ENCODE measurements around the gene TMPRSS9.
A peak's percentile ranks its signal among the peaks of the same experiment; 100 is the strongest.
"Not testable (repeated sequence)": the region's sequence is repeated elsewhere in the genome, so short reads cannot be mapped to it uniquely, and the experiment has no call there.

TMPRSS9 gene

DNA sequence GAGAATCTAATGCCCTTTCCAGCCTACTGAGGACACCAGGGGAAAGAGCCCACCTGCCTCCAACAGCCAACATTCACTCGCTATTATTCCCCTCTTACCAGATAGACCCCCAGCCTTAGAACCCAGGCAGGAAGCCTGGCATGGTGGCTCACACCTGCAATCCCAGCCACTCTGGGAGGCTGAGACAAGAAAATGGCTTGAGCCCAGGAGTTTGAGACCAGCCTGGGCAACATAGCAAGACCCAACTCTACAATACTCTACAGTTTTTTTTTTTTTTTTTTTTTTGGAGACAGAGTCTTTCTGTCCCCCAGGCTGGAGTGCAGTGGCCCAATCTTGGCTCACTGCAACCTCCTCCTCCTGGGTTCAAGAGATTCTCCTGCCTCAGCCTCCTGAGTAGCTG lies 100.2 kb downstream of the TMPRSS9 start:
- Histone ChIP-seq H3K4me3 (ENCODE audit: low read depth, low read length, poor library complexity, severe bottlenecking) (no peak overlapping the region), H3K27me3 (ENCODE audit: insufficient read depth, low read length) (0 out of 2 replicates have a peak, but pooled peaks cover 5% of the 10 kb centered on the region), H3K36me3 (ENCODE audit: insufficient read depth, low read length) (no peaks in the 10 kb centered on the region; the same call in 1 of the 2 replicates), H3K4me1 (ENCODE audit: insufficient read depth, low read length, severe bottlenecking) (peaks cover 29% of the 10 kb centered on the region), H3K9me2 (ENCODE audit: low read depth, low read length) (no peaks in the 10 kb centered on the region), H4K20me1 (ENCODE audit: insufficient read depth, low read length) (no peaks in the 10 kb centered on the region), H3K4me2 (ENCODE audit: low read length) (no peak overlapping the region), H3F3A (ENCODE audit: insufficient read depth, low read length) (peaks cover 6% of the 10 kb centered on the region; the same call in 1 of the 2 replicates), H3K9ac (ENCODE audit: low read length) (no peak overlapping the region), H3K9me3 (ENCODE audit: low read length) (no peaks in the 10 kb centered on the region), H3K79me2 (ENCODE audit: insufficient read depth, low read length) (peaks cover 14% of the 10 kb centered on the region), H3K27ac (ENCODE audit: low read depth, low read length, poor library complexity, severe bottlenecking) (no peak overlapping the region), H2AFZ (ENCODE audit: low read length) (no peak overlapping the region)
- no peak for TF ChIP-seq EZH2 (IDR thresholded peaks at IDR 0.05; ENCODE audit: borderline replicate concordance, low read length)
- TF ChIP-seq, protein P1, sequence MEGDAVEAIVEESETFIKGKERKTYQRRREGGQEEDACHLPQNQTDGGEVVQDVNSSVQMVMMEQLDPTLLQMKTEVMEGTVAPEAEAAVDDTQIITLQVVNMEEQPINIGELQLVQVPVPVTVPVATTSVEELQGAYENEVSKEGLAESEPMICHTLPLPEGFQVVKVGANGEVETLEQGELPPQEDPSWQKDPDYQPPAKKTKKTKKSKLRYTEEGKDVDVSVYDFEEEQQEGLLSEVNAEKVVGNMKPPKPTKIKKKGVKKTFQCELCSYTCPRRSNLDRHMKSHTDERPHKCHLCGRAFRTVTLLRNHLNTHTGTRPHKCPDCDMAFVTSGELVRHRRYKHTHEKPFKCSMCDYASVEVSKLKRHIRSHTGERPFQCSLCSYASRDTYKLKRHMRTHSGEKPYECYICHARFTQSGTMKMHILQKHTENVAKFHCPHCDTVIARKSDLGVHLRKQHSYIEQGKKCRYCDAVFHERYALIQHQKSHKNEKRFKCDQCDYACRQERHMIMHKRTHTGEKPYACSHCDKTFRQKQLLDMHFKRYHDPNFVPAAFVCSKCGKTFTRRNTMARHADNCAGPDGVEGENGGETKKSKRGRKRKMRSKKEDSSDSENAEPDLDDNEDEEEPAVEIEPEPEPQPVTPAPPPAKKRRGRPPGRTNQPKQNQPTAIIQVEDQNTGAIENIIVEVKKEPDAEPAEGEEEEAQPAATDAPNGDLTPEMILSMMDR (IDR thresholded peaks at IDR 0.05; ENCODE audit: low read length), result no peak

- no peaks in the 10 kb centered on the region for H4K20me1 ChIP-seq (ENCODE audit: insufficient read depth, low read length)
- H3K36me3 ChIP-seq (ENCODE audit: insufficient read depth, low read length), result no peaks in the 10 kb centered on the region
- H3K9me3 ChIP-seq (ENCODE audit: low read length), result no peaks in the 10 kb centered on the region
- H3K9ac ChIP-seq (ENCODE audit: low read length), result peak overlapping the region; percentile 53
- H3K79me2 ChIP-seq (ENCODE audit: insufficient read depth, low read length), result no peaks in the 10 kb centered on the region
- H2AFZ ChIP-seq (ENCODE audit: low read length), result no peak overlapping the region; the same call in 1 of the 2 replicates
- H3K9me2 ChIP-seq (ENCODE audit: low read depth, low read length), result no peaks in the 10 kb centered on the region
- H3K4me2 ChIP-seq (ENCODE audit: low read length), result peak overlapping the region; percentile 75
- peak overlapping the region; percentile 61 for H3K4me3 ChIP-seq (ENCODE audit: low read depth, low read length, poor library complexity, severe bottlenecking)
- no peak for TF ChIP-seq EZH2 (IDR thresholded peaks at IDR 0.05; ENCODE audit: borderline replicate concordance, low read length)
- TF ChIP-seq, protein P1 (IDR thresholded peaks at IDR 0.05; ENCODE audit: low read length), result no peak
- H3K27me3 ChIP-seq (ENCODE audit: insufficient read depth, low read length), result 0 out of 2 replicates have a peak, but pooled peaks cover 5% of the 10 kb centered on the region
- H3K27ac ChIP-seq (ENCODE audit: low read depth, low read length, poor library complexity, severe bottlenecking), result no peak overlapping the region
- H3K4me1 ChIP-seq (ENCODE audit: insufficient read depth, low read length, severe bottlenecking), result peaks cover 23% of the 10 kb centered on the region
- H3F3A ChIP-seq (ENCODE audit: insufficient read depth, low read length), result peaks cover 6% of the 10 kb centered on the region; the same call in 1 of the 2 replicates
These were observed 101.9 kb downstream of the TMPRSS9 start for GRCh38 chr19:2461751-2462634.

DNA sequence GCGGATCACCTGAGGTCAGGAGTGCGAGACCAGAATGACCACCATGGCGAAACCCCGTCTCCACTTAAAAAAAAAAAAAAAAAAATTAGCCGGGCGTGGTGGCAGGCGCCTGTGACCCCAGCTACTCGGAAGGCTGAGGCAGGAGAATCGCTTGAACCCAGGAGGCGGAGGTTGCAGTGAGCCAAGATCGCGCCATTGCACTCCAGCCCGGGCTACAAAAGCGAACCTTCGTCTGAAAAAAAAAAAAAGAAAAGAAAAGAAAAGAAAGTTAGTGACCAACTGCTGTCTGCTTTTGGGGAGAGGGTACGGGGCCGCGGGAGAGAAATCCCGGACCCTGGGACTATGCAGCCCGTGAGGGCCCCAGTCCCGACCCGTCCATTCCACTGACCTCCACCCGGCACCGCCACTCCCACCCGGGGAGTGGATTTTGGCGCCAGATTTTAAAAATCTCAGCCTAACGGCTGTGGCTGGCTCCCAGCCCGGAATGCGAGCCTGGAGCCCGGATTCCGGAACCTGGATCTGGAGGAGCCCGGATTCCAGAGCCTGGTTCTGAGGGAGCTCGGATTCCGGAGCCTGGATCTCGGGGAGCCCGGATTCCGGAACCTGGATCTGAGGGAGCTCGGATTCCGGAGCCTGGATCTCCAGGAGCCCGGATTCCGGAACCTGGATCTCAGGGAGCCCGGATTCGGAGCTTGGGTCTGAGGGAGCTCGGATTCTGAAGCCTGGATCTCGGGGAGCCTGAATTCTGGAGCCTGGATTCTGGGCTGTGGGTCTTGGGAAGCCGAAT lies 102.8 kb downstream of the TMPRSS9 start:
- Histone ChIP-seq H3K9ac (ENCODE audit: low read length) (peak overlapping the region; percentile 53), H3K36me3 (ENCODE audit: insufficient read depth, low read length) (no peaks in the 10 kb centered on the region), H3K27ac (ENCODE audit: low read depth, low read length, poor library complexity, severe bottlenecking) (no peak overlapping the region), H3K4me1 (ENCODE audit: insufficient read depth, low read length, severe bottlenecking) (peaks cover 20% of the 10 kb centered on the region), H3K9me3 (ENCODE audit: low read length) (no peaks in the 10 kb centered on the region), H3K4me3 (ENCODE audit: low read depth, low read length, poor library complexity, severe bottlenecking) (peak overlapping the region; percentile 61), H4K20me1 (ENCODE audit: insufficient read depth, low read length) (no peaks in the 10 kb centered on the region), H2AFZ (ENCODE audit: low read length) (no peak overlapping the region), H3K79me2 (ENCODE audit: insufficient read depth, low read length) (no peaks in the 10 kb centered on the region), H3K9me2 (ENCODE audit: low read depth, low read length) (no peaks in the 10 kb centered on the region), H3F3A (ENCODE audit: insufficient read depth, low read length) (peaks cover 6% of the 10 kb centered on the region; the same call in 1 of the 2 replicates), H3K27me3 (ENCODE audit: insufficient read depth, low read length) (0 out of 2 replicates have a peak, but pooled peaks cover 5% of the 10 kb centered on the region), H3K4me2 (ENCODE audit: low read length) (peak overlapping the region; percentile 75)
- TF ChIP-seq EZH2 (IDR thresholded peaks at IDR 0.05; ENCODE audit: borderline replicate concordance, low read length), result no peak
- TF ChIP-seq, protein P1 (IDR thresholded peaks at IDR 0.05; ENCODE audit: low read length), result no peak

GRCh38 chr19:2463694-2464093 lies 103.6 kb downstream of the TMPRSS9 start:
- not testable (repeated sequence) for H3F3A ChIP-seq (ENCODE audit: insufficient read depth, low read length); H3K27ac ChIP-seq (ENCODE audit: low read depth, low read length, poor library complexity, severe bottlenecking)

More at GRCh38 chr19:2463694-2464093, 103.6 kb downstream of the TMPRSS9 start:
- not testable (repeated sequence) for H3K79me2 ChIP-seq (ENCODE audit: insufficient read depth, low read length); H3K27me3 ChIP-seq (ENCODE audit: insufficient read depth, low read length); H2AFZ ChIP-seq (ENCODE audit: low read length); H4K20me1 ChIP-seq (ENCODE audit: insufficient read depth, low read length); H3K9me3 ChIP-seq (ENCODE audit: low read length); H3K4me3 ChIP-seq (ENCODE audit: low read depth, low read length, poor library complexity, severe bottlenecking); H3K9ac ChIP-seq (ENCODE audit: low read length); H3K9me2 ChIP-seq (ENCODE audit: low read depth, low read length); H3K4me2 ChIP-seq (ENCODE audit: low read length); H3K36me3 ChIP-seq (ENCODE audit: insufficient read depth, low read length)
- H3K4me1 ChIP-seq (ENCODE audit: insufficient read depth, low read length, severe bottlenecking), result peaks cover 20% of the 10 kb centered on the region
